H9 (cell line): ENCODE data around the gene DPPA2. TPM values are rescaled to one million over a fixed set of nuclear protein-coding genes. Genes with fewer than 3 reads are reported as not detected.

Experiments used
- DNase-seq: peaks from one replicate; pipeline ENCODE4 v3.0.0-alpha.2; 2017
- H2AFZ ChIP-seq: one replicate; pipeline ENCODE4 v1.6.1; 2013; ENCODE audit warnings: mild to moderate bottlenecking, low read length, control low read depth, moderate library complexity
- H2AK5ac ChIP-seq: 2 replicates; pipeline ENCODE4 v1.6.1; 2013; ENCODE audit warnings: low read length, control low read depth, mixed read lengths; ENCODE audit not compliant: insufficient read length
- H2BK120ac ChIP-seq: one replicate; pipeline ENCODE4 v1.6.1; 2013; ENCODE audit warnings: low read depth, mild to moderate bottlenecking, low read length, control low read depth, inconsistent platforms; ENCODE audit not compliant: poor library complexity, severe bottlenecking
- H2BK12ac ChIP-seq: 2 replicates; pipeline ENCODE4 v1.6.1; 2013; ENCODE audit warnings: low read length, control low read depth, mixed read lengths, low read depth; ENCODE audit not compliant: insufficient read length
- H2BK15ac ChIP-seq: 2 replicates; pipeline ENCODE4 v1.6.1; 2013; ENCODE audit warnings: low read depth, low read length, control low read depth
- H2BK20ac ChIP-seq: one replicate; pipeline ENCODE4 v1.6.1; 2013; ENCODE audit warnings: low read depth, mild to moderate bottlenecking, low read length, control low read depth, inconsistent platforms; ENCODE audit not compliant: poor library complexity, severe bottlenecking
- H2BK5ac ChIP-seq: 2 replicates; pipeline ENCODE4 v1.6.1; 2013; ENCODE audit warnings: low read length, control low read depth, mixed read lengths; ENCODE audit not compliant: insufficient read length
- H3K14ac ChIP-seq: 2 replicates; pipeline ENCODE4 v1.6.1; 2013; ENCODE audit warnings: low read length, control low read depth; ENCODE audit not compliant: insufficient read depth
- H3K18ac ChIP-seq: 2 replicates; pipeline ENCODE4 v1.6.1; 2013; ENCODE audit warnings: low read depth, mild to moderate bottlenecking, mixed read lengths, low read length, control low read depth; ENCODE audit not compliant: insufficient read length
- H3K23ac ChIP-seq: 2 replicates; pipeline ENCODE4 v1.6.1; 2013; ENCODE audit warnings: low read length, control low read depth, mixed read lengths, low read depth; ENCODE audit not compliant: insufficient read length
- H3K23me2 ChIP-seq: 2 replicates; pipeline ENCODE4 v1.6.1; 2013; ENCODE audit warnings: low read depth, mild to moderate bottlenecking, mixed read lengths, low read length, control low read depth; ENCODE audit not compliant: insufficient read length, poor library complexity, severe bottlenecking
- H3K27ac ChIP-seq: 2 replicates; pipeline ENCODE4 v1.5.1; 2013; ENCODE audit warnings: low read length, control low read depth, mixed read lengths, low read depth; ENCODE audit not compliant: insufficient read length
- H3K27me3 ChIP-seq: 2 replicates; pipeline ENCODE4 v1.6.1; 2013; ENCODE audit warnings: low read length, control low read depth, inconsistent platforms; ENCODE audit not compliant: insufficient read depth
- H3K4ac ChIP-seq: 2 replicates; pipeline ENCODE4 v1.6.1; 2013; ENCODE audit warnings: low read depth, mild to moderate bottlenecking, control low read depth, inconsistent platforms, low read length, moderate library complexity
- H3K4me1 ChIP-seq: 2 replicates; pipeline ENCODE4 v1.6.1; 2013; ENCODE audit warnings: low read length, control low read depth, inconsistent platforms; ENCODE audit not compliant: insufficient read depth
- H3K4me2 ChIP-seq: 2 replicates; pipeline ENCODE4 v1.6.1; 2013; ENCODE audit warnings: low read length, control low read depth, mixed read lengths; ENCODE audit not compliant: insufficient read length, insufficient read depth
- H3K56ac ChIP-seq: 2 replicates; pipeline ENCODE4 v1.6.1; 2013; ENCODE audit warnings: low read depth, mild to moderate bottlenecking, mixed read lengths, low read length, control low read depth; ENCODE audit not compliant: insufficient read length
- H3K79me1 ChIP-seq: 2 replicates; pipeline ENCODE4 v1.6.1; 2013; ENCODE audit warnings: low read depth, mild to moderate bottlenecking, moderate library complexity, low read length, control low read depth, inconsistent platforms; ENCODE audit not compliant: insufficient read depth, poor library complexity, severe bottlenecking
- H3K79me2 ChIP-seq: 2 replicates; pipeline ENCODE4 v1.6.1; 2013; ENCODE audit warnings: low read length, control low read depth, inconsistent platforms; ENCODE audit not compliant: insufficient read depth
- H3K9ac ChIP-seq: 2 replicates; pipeline ENCODE4 v1.6.1; 2013; ENCODE audit warnings: low read length, control low read depth, mixed read lengths; ENCODE audit not compliant: insufficient read length; ENCODE audit errors: extremely low read depth
- H3K9me3 ChIP-seq: one replicate; pipeline ENCODE4 v1.6.1; 2013; ENCODE audit warnings: low read depth, low read length, inconsistent platforms; ENCODE audit not compliant: control insufficient read depth
- H3T11ph ChIP-seq: one replicate; pipeline ENCODE4 v1.6.1; 2013; ENCODE audit warnings: mild to moderate bottlenecking, low read length, control low read depth, inconsistent platforms
- H4K20me1 ChIP-seq: one replicate; pipeline ENCODE4 v1.6.1; 2013; ENCODE audit not compliant: control insufficient read depth, insufficient read length, insufficient read depth
- H4K5ac ChIP-seq: 2 replicates; pipeline ENCODE4 v1.6.1; 2013; ENCODE audit warnings: low read depth, mild to moderate bottlenecking, mixed read lengths, low read length, control low read depth; ENCODE audit not compliant: insufficient read length
- H4K8ac ChIP-seq: replicated peaks from 2 replicates; pipeline ENCODE4 v1.6.1; 2013; ENCODE audit warnings: low read length, control low read depth, mixed read lengths, low read depth; ENCODE audit not compliant: insufficient read length
- H4K91ac ChIP-seq: 2 replicates; pipeline ENCODE4 v1.6.1; 2013; ENCODE audit warnings: low read depth, mild to moderate bottlenecking, moderate library complexity, mixed read lengths, low read length, control low read depth; ENCODE audit not compliant: insufficient read length
- H3K27ac Mint-ChIP-seq, 3 experiments: 2 replicates in 2 of 3; 3 replicates in 1 of 3; pipeline ENCODE4 v1.8.0; 2020 to 2021; ENCODE audit warnings: mixed read lengths in 3 of 3, mild to moderate bottlenecking in 1 of 3, moderate library complexity in 1 of 3
- H3K27me3 Mint-ChIP-seq: 2 replicates; pipeline ENCODE4 v1.8.0; 2021; ENCODE audit warnings: low read depth, mild to moderate bottlenecking, moderate library complexity, mixed read lengths
- H3K36me3 Mint-ChIP-seq, 3 experiments: 2 replicates in 2 of 3; 3 replicates in 1 of 3; pipeline ENCODE4 v1.8.0; 2020 to 2021; ENCODE audit warnings: low read depth in 3 of 3, mixed read lengths in 3 of 3; ENCODE audit not compliant: insufficient read depth in 1 of 3
- H3K4me1 Mint-ChIP-seq, 2 experiments: 2 replicates each; pipeline ENCODE4 v1.8.0; 2020; ENCODE audit warnings: mixed read lengths in 2 of 2
- H3K4me3 Mint-ChIP-seq, 2 experiments: 2 replicates in 1 of 2; 3 replicates in 1 of 2; pipeline ENCODE4 v1.8.0; 2020 to 2021; ENCODE audit warnings: mild to moderate bottlenecking in 2 of 2, mixed read lengths in 2 of 2, moderate library complexity in 1 of 2
- H3K9me3 Mint-ChIP-seq, 2 experiments: 2 replicates in 1 of 2; 3 replicates in 1 of 2; pipeline ENCODE4 v1.8.0; 2020; ENCODE audit warnings: mild to moderate bottlenecking in 2 of 2, mixed read lengths in 2 of 2, moderate library complexity in 1 of 2
- WGBS: extraction: QIAGEN DNeasy Blood & Tissue Kit; methylation state at CpG from one replicate; pipeline ENCODE4 v1.1.7; 2013; ENCODE audit warnings: missing lambda C conversion rate, low lambda C conversion rate, mixed read lengths; ENCODE audit not compliant: insufficient read length; ENCODE audit errors: extremely low coverage; 5-methylcytosine and 5-hydroxymethylcytosine counted together
- total RNA-seq: library from RNA; stranded (reverse); gene quantifications from 2 replicates; pipeline ENCODE4 v1.2.1, GENCODE V29; 2021
- TF ChIP-seq, protein P1 (sequence below): fragments of 200-600 bp; sonication (generic); conservative IDR thresholded peaks from 3 replicates; pipeline ENCODE4 v1.8.0; 2021; ENCODE audit warnings: antibody characterized with exemption, mild to moderate bottlenecking

The DPPA2 gene
- total RNA-seq, 1 experiment from 2014 or later, result 3.2 TPM

DNA sequence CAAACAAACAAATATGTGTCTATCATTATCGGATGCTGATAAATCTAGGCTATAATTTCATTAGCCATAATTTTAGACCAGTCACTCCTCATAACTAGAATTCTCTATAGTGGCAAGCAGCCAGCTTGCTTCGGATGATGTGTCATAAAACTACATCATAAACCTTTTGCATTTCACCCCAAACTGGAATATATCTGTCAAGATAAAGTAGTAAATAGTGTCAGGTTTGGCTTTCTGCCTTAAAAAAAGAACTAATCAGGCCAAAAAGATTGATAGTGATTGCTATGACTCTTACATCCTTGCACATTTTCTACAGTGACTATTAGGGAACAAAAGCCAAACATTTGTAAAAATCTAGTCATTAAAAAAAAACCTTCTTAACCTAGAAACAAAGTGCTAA, 51.0 kb downstream of the DPPA2 start:
- Histone ChIP-seq H3K4me1 (no peaks in the 10 kb centered on the region), H3T11ph (no peak overlapping the region), H4K20me1 (no peaks in the 10 kb centered on the region), H4K91ac (no peak overlapping the region), H3K9ac (no peak overlapping the region), H2BK15ac (no peak overlapping the region), H2BK120ac (no peak overlapping the region), H3K79me2 (no peaks in the 10 kb centered on the region; the same call in 1 of the 2 replicates), H2AFZ (no peak overlapping the region), H3K4ac (no peak overlapping the region), H3K79me1 (no peaks in the 10 kb centered on the region), H3K23ac (no peak overlapping the region), H3K4me2 (no peak overlapping the region), H2AK5ac (no peak overlapping the region), H4K5ac (no peak overlapping the region), H3K14ac (no peak overlapping the region), H2BK5ac (no peak overlapping the region), H3K9me3 (no peaks in the 10 kb centered on the region), H2BK12ac (no peak overlapping the region), H2BK20ac (no peak overlapping the region), H3K23me2 (no peaks in the 10 kb centered on the region), H3K56ac (no peak overlapping the region), H3K27me3 (no peaks in the 10 kb centered on the region), H3K18ac (no peak overlapping the region), H3K27ac (no peak overlapping the region), H4K8ac (no peak overlapping the region)
- H3K4me3 Mint-ChIP-seq, result no peak overlapping the region
- H3K27ac Mint-ChIP-seq, result no peak overlapping the region
- H3K4me1 Mint-ChIP-seq, result no peaks in the 10 kb centered on the region
- no peak for DNase-seq
- H3K9me3 Mint-ChIP-seq, result peaks cover 0 to 4% of the 10 kb centered on the region in 2 experiments; a peak in 2 of 5 replicates
- TF ChIP-seq, protein P1, sequence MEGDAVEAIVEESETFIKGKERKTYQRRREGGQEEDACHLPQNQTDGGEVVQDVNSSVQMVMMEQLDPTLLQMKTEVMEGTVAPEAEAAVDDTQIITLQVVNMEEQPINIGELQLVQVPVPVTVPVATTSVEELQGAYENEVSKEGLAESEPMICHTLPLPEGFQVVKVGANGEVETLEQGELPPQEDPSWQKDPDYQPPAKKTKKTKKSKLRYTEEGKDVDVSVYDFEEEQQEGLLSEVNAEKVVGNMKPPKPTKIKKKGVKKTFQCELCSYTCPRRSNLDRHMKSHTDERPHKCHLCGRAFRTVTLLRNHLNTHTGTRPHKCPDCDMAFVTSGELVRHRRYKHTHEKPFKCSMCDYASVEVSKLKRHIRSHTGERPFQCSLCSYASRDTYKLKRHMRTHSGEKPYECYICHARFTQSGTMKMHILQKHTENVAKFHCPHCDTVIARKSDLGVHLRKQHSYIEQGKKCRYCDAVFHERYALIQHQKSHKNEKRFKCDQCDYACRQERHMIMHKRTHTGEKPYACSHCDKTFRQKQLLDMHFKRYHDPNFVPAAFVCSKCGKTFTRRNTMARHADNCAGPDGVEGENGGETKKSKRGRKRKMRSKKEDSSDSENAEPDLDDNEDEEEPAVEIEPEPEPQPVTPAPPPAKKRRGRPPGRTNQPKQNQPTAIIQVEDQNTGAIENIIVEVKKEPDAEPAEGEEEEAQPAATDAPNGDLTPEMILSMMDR, result no peak
- H3K27me3 Mint-ChIP-seq, result no peaks in the 10 kb centered on the region
- H3K36me3 Mint-ChIP-seq, result no peaks in the 10 kb centered on the region
- no CpG with 5 or more reads among the region's 2 CpGs for WGBS
